ENCODE results near the gene CXCL13. TPM values are rescaled to one million over a fixed set of nuclear protein-coding genes. Genes with fewer than 3 reads are reported as not detected.

CXCL13 gene
- total and polyA plus RNA-seq, 2 of the 8 experiments (the other 6 are each of a cell fraction or from before 2014, with no cell fraction given): not detected

DNA sequence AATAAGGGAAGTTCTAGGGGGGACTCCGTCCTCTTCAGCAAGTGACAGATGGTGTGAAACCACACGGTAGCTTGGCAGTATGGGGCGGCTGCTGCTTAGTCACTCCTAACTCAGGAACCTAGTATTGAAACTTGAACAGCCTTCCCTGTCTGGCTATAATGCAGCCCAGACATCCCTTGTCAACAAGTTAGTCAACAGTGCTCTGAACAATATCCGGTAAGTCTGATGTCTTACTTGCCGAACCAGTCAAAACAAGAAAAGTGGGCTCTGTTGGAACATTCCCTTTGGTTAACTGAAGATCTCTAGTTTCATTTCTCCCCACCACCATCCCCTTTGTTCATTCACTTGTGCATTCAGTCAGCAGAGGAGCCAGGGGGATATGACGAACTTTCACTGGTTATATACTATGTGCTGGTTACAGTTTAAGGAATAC is 18.7 kb upstream of the CXCL13 start:
- Histone ChIP-seq H2AFZ (ENCODE audit: low read length) (no peak overlapping the region), H4K20me1 (replicated peaks in 1 of 2; ENCODE audit: control insufficient read depth in 1 of 2, insufficient read depth in 2 of 2, low read length in 2 of 2) (no peaks in the 10 kb centered on the region), H2BK15ac (ENCODE audit: low read length) (no peak overlapping the region), H4K8ac (ENCODE audit: extremely low read depth, insufficient read depth, low read length) (no peak overlapping the region), H3K23ac (ENCODE audit: insufficient read length) (no peak overlapping the region), H3K27me3 (replicated peaks in 1 of 4; ENCODE audit: control insufficient read depth in 3 of 4, extremely low read depth in 1 of 4, insufficient read depth in 3 of 4, low read length in 3 of 4) (no peaks in the 10 kb centered on the region), H3K18ac (ENCODE audit: extremely low read depth, low read length) (no peak overlapping the region), H3K4me3 (ENCODE audit: extremely low read depth in 1 of 4, insufficient read depth in 2 of 4, low read depth in 3 of 4, low read length in 4 of 4) (no peak overlapping the region), H3K56ac (replicated peaks; ENCODE audit: insufficient read length, low read depth, low read length) (no peak overlapping the region), H3K4me2 (ENCODE audit: insufficient read depth in 1 of 2, low read depth in 2 of 2, low read length in 2 of 2) (no peak overlapping the region), H3K4me1 (replicated peaks in 1 of 4; ENCODE audit: control insufficient read depth in 3 of 4, insufficient read depth in 4 of 4, low read length in 3 of 4) (peaks cover 0 to 5% (median 0%) of the 10 kb centered on the region in 4 experiments; a peak in 2 of 7 replicates), H3K4ac (replicated peaks; ENCODE audit: insufficient read length, low read depth, low read length) (no peak overlapping the region), H2BK20ac (ENCODE audit: low read length) (no peak overlapping the region), H3K14ac (ENCODE audit: insufficient read length) (no peak overlapping the region), H3K79me1 (ENCODE audit: low read depth, low read length) (no peaks in the 10 kb centered on the region), H2BK12ac (ENCODE audit: low read depth, low read length) (no peak overlapping the region), H3K79me2 (ENCODE audit: control insufficient read depth in 1 of 2, insufficient read depth in 2 of 2, low read length in 2 of 2) (no peaks in the 10 kb centered on the region), H3K9ac (replicated peaks in 1 of 4; ENCODE audit: extremely low read depth in 1 of 4, low read depth in 3 of 4, low read length in 3 of 4) (no peak overlapping the region), H4K91ac (replicated peaks; ENCODE audit: insufficient read length, low read length) (no peak overlapping the region), H3K27ac (ENCODE audit: low read depth, low read length) (no peak overlapping the region), H2AK5ac (ENCODE audit: low read depth, low read length) (no peak overlapping the region), H3K23me2 (ENCODE audit: low read depth, low read length) (no peaks in the 10 kb centered on the region), H2BK5ac (ENCODE audit: low read depth, low read length) (no peak overlapping the region), H3K36me3 (ENCODE audit: control insufficient read depth in 2 of 4, insufficient read depth in 4 of 4, low read length in 3 of 4) (no peaks in the 10 kb centered on the region), H4K5ac (ENCODE audit: insufficient read length, low read depth, low read length) (no peak overlapping the region), H2BK120ac (replicated peaks; ENCODE audit: low read depth, low read length) (no peak overlapping the region), H3K9me3 (ENCODE audit: insufficient read depth in 2 of 2, low read depth in 1 of 2, low read length in 1 of 2) (no peaks in the 10 kb centered on the region)
- no peak for FAIRE-seq
- WGBS, 2 experiments (ENCODE audit: extremely low coverage in 1 of 2, insufficient coverage in 1 of 2, insufficient read length in 1 of 2, insufficient replicate concordance in 2 of 2, low coverage in 1 of 2, low lambda C conversion rate in 2 of 2, missing lambda C conversion rate in 1 of 2): 85% methylated on average over 6 of the region's 6 CpGs; no CpG with 5 or more reads in 1 of the 2 experiments
- ChIA-PET CTCF (ENCODE audit: partially characterized antibody) (interaction anchor here (2.4 to 8.9 kb wide), 2 partner anchors 9 to 13 kb away, joined by 6 to 77 read pairs; no protein-coding TSS in a partner anchor), POLR2A (ENCODE audit: partially characterized antibody) (no interaction called here)
- DNase-seq (ENCODE audit: low read depth in 1 of 2, low spot score in 2 of 2): no peak
- TF ChIP-seq SIX5 (IDR thresholded peaks at IDR 0.05; ENCODE audit: low read depth, low read length): no peak
- TF ChIP-seq CREB1 (IDR thresholded peaks at IDR 0.05): no peak
- TF ChIP-seq CHD2 (IDR thresholded peaks at IDR 0.05; ENCODE audit: low read length): no peak
- no peak for TF ChIP-seq JUN (IDR thresholded peaks at IDR 0.05; ENCODE audit: low read depth, low read length)
- no peak for TF ChIP-seq HDAC2 (IDR thresholded peaks at IDR 0.05; ENCODE audit: borderline replicate concordance in 1 of 2, low read depth in 2 of 2, low read length in 2 of 2)
- TF ChIP-seq RFX5 (IDR thresholded peaks at IDR 0.05; ENCODE audit: borderline replicate concordance, low read depth, low read length): no peak
- no peak for TF ChIP-seq RXRA (IDR thresholded peaks at IDR 0.05; ENCODE audit: insufficient read depth, low read depth, low read length)
- no peak for TF ChIP-seq CBX5 (IDR thresholded peaks at IDR 0.05; ENCODE audit: low read depth, low read length)
- no peak for TF ChIP-seq ZNF274 (IDR thresholded peaks at IDR 0.05; ENCODE audit: borderline replicate concordance, extremely low read depth, low read length)
- no peak for TF ChIP-seq HDAC6 (IDR thresholded peaks at IDR 0.05; ENCODE audit: low read depth, low read length)
- TF ChIP-seq, protein P1, sequence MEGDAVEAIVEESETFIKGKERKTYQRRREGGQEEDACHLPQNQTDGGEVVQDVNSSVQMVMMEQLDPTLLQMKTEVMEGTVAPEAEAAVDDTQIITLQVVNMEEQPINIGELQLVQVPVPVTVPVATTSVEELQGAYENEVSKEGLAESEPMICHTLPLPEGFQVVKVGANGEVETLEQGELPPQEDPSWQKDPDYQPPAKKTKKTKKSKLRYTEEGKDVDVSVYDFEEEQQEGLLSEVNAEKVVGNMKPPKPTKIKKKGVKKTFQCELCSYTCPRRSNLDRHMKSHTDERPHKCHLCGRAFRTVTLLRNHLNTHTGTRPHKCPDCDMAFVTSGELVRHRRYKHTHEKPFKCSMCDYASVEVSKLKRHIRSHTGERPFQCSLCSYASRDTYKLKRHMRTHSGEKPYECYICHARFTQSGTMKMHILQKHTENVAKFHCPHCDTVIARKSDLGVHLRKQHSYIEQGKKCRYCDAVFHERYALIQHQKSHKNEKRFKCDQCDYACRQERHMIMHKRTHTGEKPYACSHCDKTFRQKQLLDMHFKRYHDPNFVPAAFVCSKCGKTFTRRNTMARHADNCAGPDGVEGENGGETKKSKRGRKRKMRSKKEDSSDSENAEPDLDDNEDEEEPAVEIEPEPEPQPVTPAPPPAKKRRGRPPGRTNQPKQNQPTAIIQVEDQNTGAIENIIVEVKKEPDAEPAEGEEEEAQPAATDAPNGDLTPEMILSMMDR (IDR thresholded peaks at IDR 0.05; ENCODE audit: control extremely low read depth in 1 of 3, insufficient read depth in 1 of 3, low read depth in 1 of 3, low read length in 3 of 3): no peak
- no peak for TF ChIP-seq KDM5A (IDR thresholded peaks at IDR 0.05; ENCODE audit: low read length)
- no peak for TF ChIP-seq JUND (IDR thresholded peaks at IDR 0.05; ENCODE audit: low read length)

Data from H1 (cell line).